Measurements from ENCODE around the gene TWF2.

DNA sequence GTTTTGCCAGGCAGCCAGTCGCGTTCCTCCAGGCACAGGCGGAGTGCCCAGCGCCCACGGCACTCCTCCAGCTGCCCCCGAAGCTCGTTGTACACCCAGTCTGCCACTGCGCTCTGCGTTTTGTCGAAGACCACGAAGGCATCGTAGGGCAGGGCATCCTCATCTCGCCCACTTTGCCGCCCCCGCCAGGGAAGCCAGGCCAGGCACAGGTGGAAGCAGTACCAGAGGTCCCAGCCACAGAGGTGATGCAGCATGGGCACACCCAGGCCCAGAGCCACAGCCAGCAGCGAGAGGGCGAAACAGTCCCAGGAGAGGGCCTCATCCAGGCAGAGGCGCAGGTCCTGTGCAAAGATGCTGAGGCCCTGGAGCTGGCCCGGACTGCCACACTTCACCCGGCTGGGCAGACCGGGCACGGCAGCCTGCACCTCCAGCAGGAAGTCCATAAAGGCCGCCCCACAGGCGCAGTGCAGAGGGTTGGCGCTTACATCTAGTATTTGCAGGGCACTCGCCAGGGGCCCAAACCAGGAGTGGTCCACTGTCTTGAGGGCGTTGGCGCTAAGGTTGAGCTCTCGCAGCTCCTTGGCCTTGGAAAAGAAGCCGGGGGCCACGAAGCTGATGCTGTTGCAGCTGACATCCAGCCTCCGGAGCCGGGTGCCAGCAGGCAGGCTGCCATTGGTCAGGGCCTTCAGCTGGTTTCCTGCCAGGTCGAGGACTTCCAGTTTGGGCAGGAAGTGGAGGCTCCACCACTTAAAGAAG is 17.2 kb downstream of the TWF2 start:
- TF ChIP-seq, protein P1, sequence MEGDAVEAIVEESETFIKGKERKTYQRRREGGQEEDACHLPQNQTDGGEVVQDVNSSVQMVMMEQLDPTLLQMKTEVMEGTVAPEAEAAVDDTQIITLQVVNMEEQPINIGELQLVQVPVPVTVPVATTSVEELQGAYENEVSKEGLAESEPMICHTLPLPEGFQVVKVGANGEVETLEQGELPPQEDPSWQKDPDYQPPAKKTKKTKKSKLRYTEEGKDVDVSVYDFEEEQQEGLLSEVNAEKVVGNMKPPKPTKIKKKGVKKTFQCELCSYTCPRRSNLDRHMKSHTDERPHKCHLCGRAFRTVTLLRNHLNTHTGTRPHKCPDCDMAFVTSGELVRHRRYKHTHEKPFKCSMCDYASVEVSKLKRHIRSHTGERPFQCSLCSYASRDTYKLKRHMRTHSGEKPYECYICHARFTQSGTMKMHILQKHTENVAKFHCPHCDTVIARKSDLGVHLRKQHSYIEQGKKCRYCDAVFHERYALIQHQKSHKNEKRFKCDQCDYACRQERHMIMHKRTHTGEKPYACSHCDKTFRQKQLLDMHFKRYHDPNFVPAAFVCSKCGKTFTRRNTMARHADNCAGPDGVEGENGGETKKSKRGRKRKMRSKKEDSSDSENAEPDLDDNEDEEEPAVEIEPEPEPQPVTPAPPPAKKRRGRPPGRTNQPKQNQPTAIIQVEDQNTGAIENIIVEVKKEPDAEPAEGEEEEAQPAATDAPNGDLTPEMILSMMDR (IDR thresholded peaks at IDR 0.05): no peak
- no peak for TF ChIP-seq POLR2A (IDR thresholded peaks at IDR 0.05)

Measured in adrenal gland (tissue), 5 donors.